Lung (tissue), 12 donors: Measurements from ENCODE around the gene ATG10. TPM values are rescaled to one million over a fixed set of nuclear protein-coding genes. Genes with fewer than 3 reads are reported as not detected.
"Not testable (repeated sequence)": the region's sequence is repeated elsewhere in the genome, so short reads cannot be mapped to it uniquely, and the experiment has no call there.

Experiments
- ATAC-seq: fragments of 200-7000 bp; cut with Tn5 transposase; one replicate; pipeline ENCODE4 v1.9.1; 2020; ENCODE audit warnings: moderate number of reproducible peaks; ENCODE audit not compliant: insufficient read depth, low FRiP score
- DNase-seq, 3 donors: peaks; one replicate each; pipeline ENCODE4 v3.0.0-alpha.2; 2013 to 2017
- H3K27ac ChIP-seq, 2 donors: one replicate each; pipeline ENCODE4 v1.5.1; 2013; ENCODE audit warnings: mild to moderate bottlenecking in 2 of 2, moderate library complexity in 2 of 2, control low read depth in 1 of 2, inconsistent platforms in 1 of 2, low read depth in 1 of 2, low read length in 1 of 2
- H3K27me3 ChIP-seq, 3 donors: one replicate each; pipeline ENCODE4 v1.5.1; 2013; ENCODE audit warnings: low read length in 2 of 3; ENCODE audit not compliant: control insufficient read depth in 3 of 3, insufficient read depth in 3 of 3
- H3K36me3 ChIP-seq, 4 donors: one replicate each; pipeline ENCODE4 v1.5.1; 2013; ENCODE audit warnings: low read length in 4 of 4, mild to moderate bottlenecking in 1 of 4, moderate library complexity in 1 of 4; ENCODE audit not compliant: control insufficient read depth in 4 of 4, insufficient read depth in 4 of 4
- H3K4me1 ChIP-seq, 5 donors: one replicate each; pipeline ENCODE4 v1.5.1; 2013; ENCODE audit warnings: low read length in 5 of 5, mild to moderate bottlenecking in 2 of 5, moderate library complexity in 1 of 5; ENCODE audit not compliant: control insufficient read depth in 5 of 5, insufficient read depth in 5 of 5
- H3K4me3 ChIP-seq: one replicate; pipeline ENCODE4 v1.5.1; 2013; ENCODE audit warnings: mild to moderate bottlenecking, control low read depth, moderate library complexity
- H3K9ac ChIP-seq, 2 donors: one replicate each; pipeline ENCODE4 v1.5.1; 2013; ENCODE audit warnings: low read length in 2 of 2, control low read depth in 1 of 2; ENCODE audit not compliant: insufficient read depth in 1 of 2
- H3K9me3 ChIP-seq, 4 donors: one replicate each; pipeline ENCODE4 v1.5.1; 2013; ENCODE audit warnings: low read length in 3 of 4, mild to moderate bottlenecking in 1 of 4, moderate library complexity in 1 of 4; ENCODE audit not compliant: control insufficient read depth in 4 of 4, insufficient read depth in 3 of 4
- CTCF ChIP-seq: IDR thresholded peaks from 2 replicates; pipeline ENCODE4 v1.5.1; 2012; ENCODE audit warnings: mild to moderate bottlenecking; ENCODE audit errors: control extremely low read depth, extremely low read depth
- WGBS, 2 donors: extraction: QIAGEN DNeasy Blood & Tissue Kit; methylation state at CpG; one replicate each; pipeline ENCODE4 v1.1.7; 2013; 5-methylcytosine and 5-hydroxymethylcytosine counted together
- polyA plus RNA-seq, 2 donors: library from polyadenylated mRNA; stranded (reverse); fragments of 200-250 nt; gene quantifications; one replicate each; pipeline ENCODE4 v1.2.1, GENCODE V29; 2013
- total RNA-seq, 2 donors: library from RNA; depleted of rRNA in 1 of 2; stranded (reverse); fragments of >200 nt in 1 of 2; gene quantifications; one replicate each; pipeline ENCODE4 v1.2.1, GENCODE V29; 2014 to 2021
- donor health status: control.
- donor health status: control.
- donor health status: Bipolar disorder and iron deficiency.
- donor health status: healthy.
- donor health status: DM: yes; HTN: yes; CAD: no.

The ATG10 gene
- total and polyA plus RNA-seq, 4 donors = 4.6 to 10.2 (median 5.8) TPM

- Histone ChIP-seq H3K9ac (no peak overlapping the region), H3K27me3 (no peaks in the 10 kb centered on the region), H3K36me3 (no peaks in the 10 kb centered on the region), H3K9me3 (peaks cover 0 to 5% (median 1%) of the 10 kb centered on the region in 4 donors), H3K27ac (no peak overlapping the region), H3K4me3 (no peak overlapping the region), H3K4me1 (no peaks in the 10 kb centered on the region)
- DNase-seq (no peak), ATAC-seq (no peak)
- TF ChIP-seq CTCF = no peak
- WGBS, 2 donors = 69 to 88% methylated on average over 1 of the region's 1 CpG
Measured at GRCh38 chr5:81942746-81943145, 29.1 kb upstream of the ATG10 start.

- Histone ChIP-seq H3K9ac (no peak overlapping the region), H3K9me3 (no peaks in the 10 kb centered on the region), H3K27me3 (no peaks in the 10 kb centered on the region), H3K27ac (no peak overlapping the region), H3K36me3 (no peaks in the 10 kb centered on the region), H3K4me1 (peaks cover 0 to 4% (median 0%) of the 10 kb centered on the region in 5 donors), H3K4me3 (no peak overlapping the region)
- DNase-seq (peak in 2 of 3 donors; percentile 39 to 59), ATAC-seq (peak; percentile 53)
- 49 to 57% methylated on average over 3 of the region's 3 CpGs for WGBS, 2 donors
- TF ChIP-seq CTCF = no peak
Measured at GRCh38 chr5:81948349-81948748, 23.5 kb upstream of the ATG10 start.

GRCh38 chr5:81949462-81949861, 22.4 kb upstream of the ATG10 start:
- Histone ChIP-seq H3K9ac (no peak overlapping the region), H3K4me3 (no peak overlapping the region), H3K27ac (no peak overlapping the region), H3K4me1 (peaks cover 0 to 4% (median 0%) of the 10 kb centered on the region in 5 donors), H3K9me3 (no peaks in the 10 kb centered on the region), H3K36me3 (no peaks in the 10 kb centered on the region), H3K27me3 (no peaks in the 10 kb centered on the region)
- WGBS, 2 donors = 89 to 93% methylated on average over 3 of the region's 3 CpGs
- ATAC-seq (no peak), DNase-seq (peak in 1 of 3 donors; percentile 23)
- no peak for TF ChIP-seq CTCF

- peaks cover 0 to 4% (median 0%) of the 10 kb centered on the region in 5 donors for H3K4me1 ChIP-seq
- no peak overlapping the region for H3K9ac ChIP-seq
- ATAC-seq = no peak
- WGBS, 2 donors = 34 to 61% methylated on average over 1 of the region's 1 CpG
- TF ChIP-seq CTCF = no peak
- peak in 1 of 3 donors; percentile 40 for DNase-seq
- H3K27me3 ChIP-seq = no peaks in the 10 kb centered on the region
- H3K27ac ChIP-seq = no peak overlapping the region
- no peaks in the 10 kb centered on the region for H3K36me3 ChIP-seq
- no peaks in the 10 kb centered on the region for H3K9me3 ChIP-seq
- no peak overlapping the region for H3K4me3 ChIP-seq
Measured at GRCh38 chr5:81950996-81951395, 20.8 kb upstream of the ATG10 start.

GRCh38 chr5:81954796-81955195, 17.0 kb upstream of the ATG10 start:
- not testable (repeated sequence) for H3K27me3 ChIP-seq, H3K4me3 ChIP-seq, DNase-seq, H3K4me1 ChIP-seq, H3K9me3 ChIP-seq, H3K27ac ChIP-seq, H3K36me3 ChIP-seq, H3K9ac ChIP-seq, ATAC-seq
- WGBS, 2 donors = 79 to 87% methylated on average over 8 of the region's 8 CpGs
